ENCODE measurements around the gene NPHP4.

NPHP4 gene

DNA sequence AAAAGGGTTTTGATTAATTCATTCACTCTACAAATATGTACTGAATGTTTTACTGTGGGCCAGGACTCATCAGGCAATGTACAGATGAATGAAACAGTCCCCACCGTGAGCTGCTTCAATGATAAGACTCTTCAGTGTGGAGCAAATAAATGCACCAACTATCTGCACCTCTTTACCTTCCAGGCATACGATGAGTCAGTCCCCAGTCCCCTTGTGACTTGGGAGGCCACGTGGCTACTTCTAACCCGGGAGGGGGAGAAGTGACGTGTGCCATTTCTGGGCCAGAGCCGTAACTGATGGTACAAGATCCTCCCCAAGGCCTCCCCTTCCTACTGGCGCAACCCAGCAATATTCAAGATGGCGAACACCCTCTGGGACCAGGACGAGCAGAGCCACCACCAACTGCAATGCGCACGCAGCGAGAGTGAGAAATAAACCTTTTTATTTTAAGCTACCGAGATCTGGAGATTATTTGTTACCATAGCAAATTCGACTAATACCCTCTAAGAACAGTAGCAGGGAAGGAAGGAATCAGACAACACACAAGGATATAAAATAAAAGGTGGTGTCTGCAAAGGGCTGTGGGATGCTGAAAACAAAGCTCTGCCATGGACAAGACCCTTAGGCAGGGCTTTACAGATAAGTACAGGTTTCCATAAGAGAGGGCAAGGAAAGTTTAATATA, 74.5 kb downstream of the NPHP4 start:
- Histone ChIP-seq H3K4me1 (ENCODE audit: control insufficient read depth, insufficient read depth, low read length) (no peaks in the 10 kb centered on the region), H3K4me3 (ENCODE audit: low read length) (no peak overlapping the region), H3K27me3 (ENCODE audit: control insufficient read depth, insufficient read depth, low read length) (no peaks in the 10 kb centered on the region), H3K9ac (ENCODE audit: low read length) (no peak overlapping the region), H3K27ac (ENCODE audit: low read depth, low read length) (no peak overlapping the region), H3K36me3 (ENCODE audit: control insufficient read depth, insufficient read depth, low read length) (no peaks in the 10 kb centered on the region)

- H3K36me3 ChIP-seq (ENCODE audit: control insufficient read depth, insufficient read depth, low read length), result no peaks in the 10 kb centered on the region
- H3K9ac ChIP-seq (ENCODE audit: low read length), result no peak overlapping the region
- H3K27me3 ChIP-seq (ENCODE audit: control insufficient read depth, insufficient read depth, low read length), result no peaks in the 10 kb centered on the region
- H3K4me3 ChIP-seq (ENCODE audit: low read length), result no peak overlapping the region
- H3K4me1 ChIP-seq (ENCODE audit: control insufficient read depth, insufficient read depth, low read length), result no peaks in the 10 kb centered on the region
- H3K27ac ChIP-seq (ENCODE audit: low read depth, low read length), result no peak overlapping the region
Observed at GRCh38 chr1:5917281-5917590, 75.0 kb downstream of the NPHP4 start.

DNA sequence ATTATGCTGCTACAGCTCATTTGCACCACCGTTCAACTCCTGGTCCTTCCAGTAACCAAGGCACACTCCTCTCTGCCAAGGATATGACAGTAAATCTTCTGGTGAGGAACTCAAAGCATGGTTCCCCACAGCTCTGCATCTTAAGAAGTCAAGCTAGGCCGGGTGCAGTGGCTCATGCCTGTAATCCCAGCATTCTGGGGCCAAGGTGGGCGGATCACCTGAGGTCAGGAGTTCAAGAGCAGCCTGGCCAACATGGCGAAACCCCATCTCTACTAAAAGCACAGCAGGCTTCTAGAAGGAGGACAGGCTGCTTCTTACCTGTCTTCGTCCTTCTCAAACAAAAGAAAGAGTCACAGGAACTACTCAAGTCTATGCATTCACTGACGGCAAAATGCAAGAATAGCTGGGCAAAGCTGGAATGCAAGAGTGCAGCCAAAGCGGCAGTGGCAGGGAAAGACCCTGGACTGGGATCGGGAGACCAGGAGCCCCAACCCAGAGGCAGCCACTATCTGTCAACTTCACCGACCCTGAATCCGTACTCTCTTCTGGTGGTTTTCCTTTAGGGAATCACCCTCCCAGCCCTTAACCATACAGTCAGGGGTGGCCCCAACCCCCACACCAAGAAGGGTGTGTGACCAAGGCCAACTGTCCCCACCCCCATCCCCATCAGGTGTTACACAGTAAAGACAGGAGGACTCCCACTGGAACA, 75.5 kb downstream of the NPHP4 start:
- Histone ChIP-seq H3K9ac (ENCODE audit: low read length) (no peak overlapping the region), H3K27me3 (ENCODE audit: control insufficient read depth, insufficient read depth, low read length) (no peaks in the 10 kb centered on the region), H3K36me3 (ENCODE audit: control insufficient read depth, insufficient read depth, low read length) (no peaks in the 10 kb centered on the region), H3K4me1 (ENCODE audit: control insufficient read depth, insufficient read depth, low read length) (no peaks in the 10 kb centered on the region), H3K27ac (ENCODE audit: low read depth, low read length) (no peak overlapping the region), H3K4me3 (ENCODE audit: low read length) (no peak overlapping the region)

GRCh38 chr1:5915587-5916571, 76.3 kb downstream of the NPHP4 start:
- Histone ChIP-seq H3K27ac (ENCODE audit: low read depth, low read length) (no peak overlapping the region), H3K36me3 (ENCODE audit: control insufficient read depth, insufficient read depth, low read length) (no peaks in the 10 kb centered on the region), H3K4me1 (ENCODE audit: control insufficient read depth, insufficient read depth, low read length) (no peaks in the 10 kb centered on the region), H3K27me3 (ENCODE audit: control insufficient read depth, insufficient read depth, low read length) (no peaks in the 10 kb centered on the region), H3K4me3 (ENCODE audit: low read length) (no peak overlapping the region), H3K9ac (ENCODE audit: low read length) (no peak overlapping the region)

DNA sequence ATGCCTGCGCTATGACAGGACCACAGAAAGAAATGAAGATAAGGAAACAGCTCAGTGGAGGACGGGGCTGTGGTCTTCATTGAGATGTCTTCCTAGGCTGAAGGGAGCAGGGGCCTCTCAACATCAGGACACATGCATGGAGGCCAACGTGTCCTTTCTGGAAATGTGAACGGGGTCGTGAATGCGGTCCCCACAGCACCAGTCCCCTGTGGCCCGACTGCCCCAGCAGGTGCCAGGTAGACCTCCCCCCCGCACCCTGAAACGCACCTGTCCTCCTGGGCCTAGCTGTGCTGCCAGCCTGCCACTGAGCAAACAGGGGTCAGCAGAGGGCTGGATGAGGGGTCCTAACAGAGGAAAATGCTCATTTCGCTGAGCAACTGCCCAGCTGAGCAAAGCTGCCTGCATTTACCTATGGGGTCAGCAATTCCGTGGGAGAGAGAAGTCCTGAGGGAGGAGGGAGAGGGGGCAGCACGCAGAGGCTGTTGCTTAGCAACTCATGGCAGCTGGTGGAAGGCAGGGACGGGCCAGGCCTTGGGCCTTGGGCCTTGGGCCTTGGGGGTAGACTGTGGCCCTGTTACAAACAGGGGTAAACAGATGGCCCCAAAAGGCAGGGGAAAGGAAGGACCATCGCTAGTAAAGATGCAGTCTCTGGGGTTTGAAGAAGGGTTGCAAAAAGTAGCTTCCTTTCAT, 77.4 kb downstream of the NPHP4 start:
- no peaks in the 10 kb centered on the region for H3K36me3 ChIP-seq (ENCODE audit: control insufficient read depth, insufficient read depth, low read length)
- H3K27ac ChIP-seq (ENCODE audit: low read depth, low read length), result no peak overlapping the region
- H3K9ac ChIP-seq (ENCODE audit: low read length), result no peak overlapping the region
- H3K4me1 ChIP-seq (ENCODE audit: control insufficient read depth, insufficient read depth, low read length), result no peaks in the 10 kb centered on the region
- no peaks in the 10 kb centered on the region for H3K27me3 ChIP-seq (ENCODE audit: control insufficient read depth, insufficient read depth, low read length)
- no peak overlapping the region for H3K4me3 ChIP-seq (ENCODE audit: low read length)

- no peak overlapping the region for H3K4me3 ChIP-seq (ENCODE audit: low read length)
- no peaks in the 10 kb centered on the region for H3K27me3 ChIP-seq (ENCODE audit: control insufficient read depth, insufficient read depth, low read length)
- H3K36me3 ChIP-seq (ENCODE audit: control insufficient read depth, insufficient read depth, low read length), result no peaks in the 10 kb centered on the region
- no peak overlapping the region for H3K27ac ChIP-seq (ENCODE audit: low read depth, low read length)
- H3K4me1 ChIP-seq (ENCODE audit: control insufficient read depth, insufficient read depth, low read length), result no peaks in the 10 kb centered on the region
- no peak overlapping the region for H3K9ac ChIP-seq (ENCODE audit: low read length)
Observed at GRCh38 chr1:5913876-5914275, 78.3 kb downstream of the NPHP4 start.

DNA sequence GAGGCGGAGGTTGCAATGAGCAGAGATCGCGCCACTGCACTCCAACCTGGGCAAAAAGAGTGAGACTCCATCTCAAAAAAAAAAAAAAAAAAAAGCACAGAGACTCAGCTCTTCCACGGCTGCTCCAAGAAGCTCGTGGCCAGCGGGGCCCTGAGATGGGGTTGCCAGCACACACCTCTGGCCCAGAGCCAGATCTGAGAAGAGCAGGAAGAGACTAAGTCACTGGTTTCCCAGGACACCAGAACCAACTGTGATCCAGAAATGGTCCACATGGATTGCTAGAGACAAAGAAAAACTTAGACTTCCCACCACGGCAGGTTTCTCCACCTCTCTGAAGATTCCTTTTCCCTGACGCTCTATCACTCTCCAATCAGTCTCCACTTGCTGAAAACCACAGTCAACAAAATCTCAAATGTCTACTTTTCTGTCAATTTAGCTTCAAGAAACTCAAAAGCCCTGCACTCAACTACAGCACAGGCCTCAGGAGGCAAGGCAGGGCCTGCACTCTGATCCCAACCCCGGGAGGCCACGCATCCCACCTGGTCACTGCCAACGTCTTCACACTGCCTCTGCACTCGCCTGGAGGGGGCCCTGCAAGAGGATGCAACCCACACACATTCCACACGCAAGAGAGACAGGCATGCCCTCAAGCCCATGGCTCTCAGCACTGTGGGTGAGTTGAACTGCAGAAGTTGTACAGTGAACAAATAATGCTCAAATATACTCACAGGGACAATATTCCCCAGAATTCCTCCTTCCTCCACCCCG, 79.0 kb downstream of the NPHP4 start:
- Histone ChIP-seq H3K4me3 (ENCODE audit: low read length) (no peak overlapping the region), H3K27ac (ENCODE audit: low read depth, low read length) (no peak overlapping the region), H3K36me3 (ENCODE audit: control insufficient read depth, insufficient read depth, low read length) (no peaks in the 10 kb centered on the region), H3K9ac (ENCODE audit: low read length) (no peak overlapping the region), H3K4me1 (ENCODE audit: control insufficient read depth, insufficient read depth, low read length) (no peaks in the 10 kb centered on the region), H3K27me3 (ENCODE audit: control insufficient read depth, insufficient read depth, low read length) (no peaks in the 10 kb centered on the region)

DNA sequence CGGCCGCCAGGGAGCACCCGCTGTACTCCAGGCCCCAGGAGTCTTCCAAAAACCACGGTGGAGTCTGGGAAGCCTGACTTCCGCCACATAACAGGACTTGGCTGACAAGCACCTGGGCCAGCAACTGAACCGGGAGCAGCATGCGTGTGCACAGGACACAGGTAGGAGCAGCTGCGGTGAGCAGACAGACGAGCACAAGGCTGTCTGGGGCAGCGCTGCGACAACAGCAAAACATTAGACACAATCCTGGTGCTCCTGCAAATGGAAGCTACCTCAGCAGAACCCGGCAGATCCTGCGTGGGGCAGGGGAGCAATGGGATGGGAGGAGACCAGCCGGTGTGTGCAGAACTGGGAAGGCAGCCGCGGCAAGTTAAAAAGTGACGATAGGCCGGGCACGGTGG, 80.4 kb downstream of the NPHP4 start:
- no peaks in the 10 kb centered on the region for H3K27me3 ChIP-seq (ENCODE audit: control insufficient read depth, insufficient read depth, low read length)
- H3K4me1 ChIP-seq (ENCODE audit: control insufficient read depth, insufficient read depth, low read length), result no peaks in the 10 kb centered on the region
- no peak overlapping the region for H3K27ac ChIP-seq (ENCODE audit: low read depth, low read length)
- H3K36me3 ChIP-seq (ENCODE audit: control insufficient read depth, insufficient read depth, low read length), result no peaks in the 10 kb centered on the region
- no peak overlapping the region for H3K9ac ChIP-seq (ENCODE audit: low read length)
- no peak overlapping the region for H3K4me3 ChIP-seq (ENCODE audit: low read length)

GRCh38 chr1:5911157-5911556, 81.1 kb downstream of the NPHP4 start:
- Histone ChIP-seq H3K27me3 (ENCODE audit: control insufficient read depth, insufficient read depth, low read length) (no peaks in the 10 kb centered on the region), H3K27ac (ENCODE audit: low read depth, low read length) (no peak overlapping the region), H3K36me3 (ENCODE audit: control insufficient read depth, insufficient read depth, low read length) (no peaks in the 10 kb centered on the region), H3K4me3 (ENCODE audit: low read length) (no peak overlapping the region), H3K4me1 (ENCODE audit: control insufficient read depth, insufficient read depth, low read length) (no peaks in the 10 kb centered on the region), H3K9ac (ENCODE audit: low read length) (no peak overlapping the region)

- H3K27ac ChIP-seq (ENCODE audit: low read depth, low read length), result no peak overlapping the region
- H3K27me3 ChIP-seq (ENCODE audit: control insufficient read depth, insufficient read depth, low read length), result no peaks in the 10 kb centered on the region
- H3K36me3 ChIP-seq (ENCODE audit: control insufficient read depth, insufficient read depth, low read length), result no peaks in the 10 kb centered on the region
- H3K4me3 ChIP-seq (ENCODE audit: low read length), result no peak overlapping the region
- H3K9ac ChIP-seq (ENCODE audit: low read length), result no peak overlapping the region
- H3K4me1 ChIP-seq (ENCODE audit: control insufficient read depth, insufficient read depth, low read length), result no peaks in the 10 kb centered on the region
Observed at GRCh38 chr1:5910666-5911065, 81.6 kb downstream of the NPHP4 start.

DNA sequence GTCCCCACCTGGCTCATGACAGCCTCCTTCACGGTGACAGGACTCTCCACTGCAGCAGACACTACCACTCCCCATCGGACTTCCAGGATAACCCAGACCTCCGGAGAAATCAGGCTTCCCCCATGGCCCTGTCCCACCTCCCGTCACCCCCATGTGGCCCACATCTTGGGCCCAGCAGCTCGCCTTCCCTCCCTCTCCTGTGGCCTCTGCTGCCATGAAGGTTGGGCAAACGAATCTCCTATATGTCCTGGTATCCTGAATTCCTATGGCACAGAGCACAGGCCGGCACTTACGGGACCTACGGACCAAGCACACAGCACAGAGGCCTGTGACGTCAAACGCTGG, 82.0 kb downstream of the NPHP4 start:
- no peaks in the 10 kb centered on the region for H3K4me1 ChIP-seq (ENCODE audit: control insufficient read depth, insufficient read depth, low read length)
- H3K27me3 ChIP-seq (ENCODE audit: control insufficient read depth, insufficient read depth, low read length), result no peaks in the 10 kb centered on the region
- no peak overlapping the region for H3K4me3 ChIP-seq (ENCODE audit: low read length)
- no peak overlapping the region for H3K27ac ChIP-seq (ENCODE audit: low read depth, low read length)
- H3K9ac ChIP-seq (ENCODE audit: low read length), result no peak overlapping the region
- peaks cover 3% of the 10 kb centered on the region for H3K36me3 ChIP-seq (ENCODE audit: control insufficient read depth, insufficient read depth, low read length)

Data from rectal smooth muscle tissue (tissue), 1 donor.